H1 (cell line): ENCODE results near the gene PAPSS2. TPM values are rescaled to one million over a fixed set of nuclear protein-coding genes. Genes with fewer than 3 reads are reported as not detected.

Source experiments
- ATF3 ChIP-seq: IDR thresholded peaks from 2 replicates; pipeline ENCODE4 v1.6.1; 2011; ENCODE audit warnings: low read depth, mild to moderate bottlenecking, low read length; ENCODE audit not compliant: insufficient read depth
- E2F6 ChIP-seq: IDR thresholded peaks from 2 replicates; pipeline ENCODE4 v1.6.1; 2012; ENCODE audit warnings: inconsistent platforms
- MAX ChIP-seq: IDR thresholded peaks from 2 replicates; pipeline ENCODE4 v1.6.1; 2012; ENCODE audit warnings: inconsistent platforms
- PHF8 ChIP-seq: fragments of 200-600 bp; sonication (generic); conservative IDR thresholded peaks from 2 replicates; pipeline ENCODE4 v1.7.1; 2012; ENCODE audit warnings: low read depth, mild to moderate bottlenecking, inconsistent platforms, low read length, moderate library complexity
- POLR2A ChIP-seq, 2 experiments: IDR thresholded peaks; 1 replicate in 1 of 2; 2 replicates in 1 of 2; pipeline ENCODE4 v1.6.1; 2011; ENCODE audit warnings: low read depth in 2 of 2, low read length in 2 of 2, mild to moderate bottlenecking in 2 of 2; ENCODE audit errors: control extremely low read depth in 1 of 2
- RAD21 ChIP-seq, 2 experiments: IDR thresholded peaks in 1 of 2; conservative IDR thresholded peaks in 1 of 2; 2 replicates each; pipeline ENCODE4 v1.6.1; 2011; ENCODE audit warnings: low read depth in 2 of 2, low read length in 2 of 2, improper control_type of control experiment in 1 of 2, inconsistent platforms in 1 of 2, mild to moderate bottlenecking in 1 of 2, moderate library complexity in 1 of 2
- RNF2 ChIP-seq: fragments of 200-900, 300-1000 bp; sonication (generic); IDR thresholded peaks from 2 replicates; pipeline ENCODE4 v1.7.1; 2016; ENCODE audit warnings: borderline replicate concordance, low read depth, mild to moderate bottlenecking, antibody characterized with exemption, low read length; ENCODE audit not compliant: poor library complexity, severe bottlenecking; ENCODE audit errors: missing control alignments
- SIRT6 ChIP-seq: IDR thresholded peaks from one replicate; pipeline ENCODE4 v1.7.1; 2012; ENCODE audit warnings: low read length, inconsistent platforms
- SRF ChIP-seq: IDR thresholded peaks from 2 replicates; pipeline ENCODE4 v1.6.1; 2011; ENCODE audit warnings: mild to moderate bottlenecking, low read depth, low read length, moderate library complexity
- polyA plus RNA-seq, 7 experiments: library from polyadenylated mRNA; depleted of rRNA in 3 of 7; stranded (reverse) in 5 of 7; unstranded in 2 of 7; fragments of >200 nt in 5 of 7; fragments of 200-250 nt in 2 of 7; gene quantifications; 1 replicate in 5 of 7; 2 replicates in 1 of 7; 4 replicates in 1 of 7; pipeline versions ENCODE4 v1.2.1 to v1.2.3, GENCODE V29; 2011 to 2013; ENCODE audit warnings: missing spikeins in 2 of 7, mixed read lengths in 2 of 7
- total RNA-seq: library from RNA; stranded (reverse); fragmentation: NEBNext Ultra II Directional; extraction: Animal tissue kit (Norgen Biotek cat#: 25700); gene quantifications from 2 replicates; pipeline ENCODE4 v1.2.1, GENCODE V29; 2021

The PAPSS2 gene
- total and polyA plus RNA-seq, 2 of the 8 experiments (the other 6 are each of a cell fraction or from before 2014, with no cell fraction given), result 7.6 to 20.2 TPM

- TF ChIP-seq ATF3 (no peak), SIRT6 (no peak), POLR2A (IDR thresholded peaks at IDR 0.05; ENCODE audit: control extremely low read depth in 1 of 2, low read depth in 2 of 2, low read length in 2 of 2) (no peak), MAX (peak; percentile 10; the same call in 1 of the 2 replicates), E2F6 (no peak), PHF8 (no peak), SRF (no peak), RAD21 (IDR thresholded peaks at IDR 0.05 in 1 of 2, conservative IDR thresholded peaks at IDR 0.05 in 1 of 2; ENCODE audit: low read depth in 2 of 2, low read length in 2 of 2) (peak; percentile 32 to 58), RNF2 (no peak)
Observed at GRCh38 chr10:87622314-87623004, 37.2 kb upstream of the PAPSS2 start (continued).
